Stimulated activated CD4-positive, alpha-beta T cell treated with anti-CD3 and anti-CD28 coated beads, Interleukin-1b, Interleukin-23, amount 100 ng/mL, for 48 hours (primary cell): ENCODE results near the gene ESF1.

Source experiments
- DNase-seq: peaks from one replicate; pipeline ENCODE4 v3.0.0-alpha.2; 2020

The ESF1 gene

GRCh38 chr20:13736436-13737191 lies 48.1 kb downstream of the ESF1 start:
- DNase-seq: no peak

- DNase-seq: no peak
These were observed 48.9 kb downstream of the ESF1 start for GRCh38 chr20:13735826-13736225.

- no peak for DNase-seq
These were observed 61.7 kb downstream of the ESF1 start for GRCh38 chr20:13723011-13723410.

- no peak for DNase-seq
These were observed 66.5 kb downstream of the ESF1 start for GRCh38 chr20:13718171-13718570.

GRCh38 chr20:13717631-13718044 lies 67.1 kb downstream of the ESF1 start:
- DNase-seq: no peak

GRCh38 chr20:13715171-13715570 lies 69.5 kb downstream of the ESF1 start:
- DNase-seq: no peak

- no peak for DNase-seq
These were observed 76.5 kb downstream of the ESF1 start for GRCh38 chr20:13708234-13708633.

- no peak for DNase-seq
These were observed 81.5 kb downstream of the ESF1 start for GRCh38 chr20:13703265-13703664.

GRCh38 chr20:13701486-13701885 lies 83.2 kb downstream of the ESF1 start:
- no peak for DNase-seq

- DNase-seq: no peak
These were observed 84.0 kb downstream of the ESF1 start for GRCh38 chr20:13700761-13701160.

GRCh38 chr20:13694420-13695150 lies 90.1 kb downstream of the ESF1 start:
- DNase-seq: no peak

GRCh38 chr20:13692802-13693736 lies 91.7 kb downstream of the ESF1 start:
- DNase-seq: no peak

- no peak for DNase-seq
These were observed 93.8 kb downstream of the ESF1 start for GRCh38 chr20:13690943-13691342.

- no peak for DNase-seq
These were observed 96.9 kb downstream of the ESF1 start for GRCh38 chr20:13687815-13688214.

GRCh38 chr20:13685623-13686022 lies 99.1 kb downstream of the ESF1 start:
- DNase-seq: no peak

GRCh38 chr20:13684566-13685222 lies 100.0 kb downstream of the ESF1 start:
- DNase-seq: no peak

GRCh38 chr20:13683833-13684232 lies 100.9 kb downstream of the ESF1 start:
- DNase-seq: no peak

- DNase-seq: no peak
These were observed 103.2 kb downstream of the ESF1 start for GRCh38 chr20:13681248-13682125.

GRCh38 chr20:13678944-13679343 lies 105.8 kb downstream of the ESF1 start:
- DNase-seq: no peak

- DNase-seq: no peak
These were observed 107.5 kb downstream of the ESF1 start for GRCh38 chr20:13677241-13677640.

GRCh38 chr20:13676682-13677081 lies 108.0 kb downstream of the ESF1 start:
- DNase-seq: no peak

- no peak for DNase-seq
These were observed 112.0 kb downstream of the ESF1 start for GRCh38 chr20:13672690-13673089.
